HG02610 (cell line): ENCODE results near the gene SCAPER.
"Not testable (repeated sequence)": the region's sequence is repeated elsewhere in the genome, so short reads cannot be mapped to it uniquely, and the experiment has no call there.

Source experiments
- ATAC-seq: cut with Tn5 transposase; IDR thresholded peaks from one replicate; pipeline ENCODE4 v1.9.1; 2021; ENCODE audit warnings: mild to moderate bottlenecking, moderate library complexity; ENCODE audit not compliant: unreplicated experiment

The SCAPER gene

DNA sequence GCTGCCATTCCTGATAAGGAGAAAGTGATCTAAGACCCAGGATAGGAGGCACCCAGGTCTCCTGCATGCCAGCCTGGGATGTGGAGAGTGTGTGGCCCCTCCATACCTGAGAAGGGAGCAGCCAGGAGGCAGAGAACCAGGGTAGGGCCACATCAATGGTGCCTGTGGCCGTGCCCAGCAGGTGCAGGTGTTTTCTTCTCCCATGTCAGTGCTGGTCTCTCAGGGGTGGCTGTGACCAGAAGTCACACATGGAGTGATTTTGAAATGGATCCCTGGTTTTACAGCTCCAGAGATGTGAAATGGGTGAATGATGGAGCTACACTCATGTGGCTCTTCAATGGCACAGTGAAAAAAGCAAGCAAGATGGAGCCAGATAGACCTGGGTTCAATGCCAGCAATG, 571.8 kb downstream of the SCAPER start:
- ATAC-seq: no peak

DNA sequence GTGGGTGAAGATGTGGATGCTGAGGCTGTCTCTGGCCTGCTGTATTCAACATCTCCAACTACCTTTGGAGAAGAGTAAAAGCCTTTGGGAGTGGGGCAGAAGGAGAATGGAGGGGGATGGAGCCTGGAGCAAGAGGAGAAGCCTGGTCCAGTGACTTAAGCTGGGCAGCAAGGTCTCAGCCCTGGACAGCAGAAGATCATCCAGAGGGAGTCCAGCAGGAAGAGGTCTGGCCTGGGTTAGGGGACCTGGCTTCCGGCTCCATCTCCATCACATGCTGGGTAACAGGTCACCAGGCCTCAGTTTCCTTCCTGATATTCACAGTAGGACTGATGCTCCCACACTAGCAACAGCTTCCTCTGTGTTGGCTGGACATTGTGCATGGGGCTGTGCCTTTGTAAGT, 572.3 kb downstream of the SCAPER start:
- no peak for ATAC-seq

DNA sequence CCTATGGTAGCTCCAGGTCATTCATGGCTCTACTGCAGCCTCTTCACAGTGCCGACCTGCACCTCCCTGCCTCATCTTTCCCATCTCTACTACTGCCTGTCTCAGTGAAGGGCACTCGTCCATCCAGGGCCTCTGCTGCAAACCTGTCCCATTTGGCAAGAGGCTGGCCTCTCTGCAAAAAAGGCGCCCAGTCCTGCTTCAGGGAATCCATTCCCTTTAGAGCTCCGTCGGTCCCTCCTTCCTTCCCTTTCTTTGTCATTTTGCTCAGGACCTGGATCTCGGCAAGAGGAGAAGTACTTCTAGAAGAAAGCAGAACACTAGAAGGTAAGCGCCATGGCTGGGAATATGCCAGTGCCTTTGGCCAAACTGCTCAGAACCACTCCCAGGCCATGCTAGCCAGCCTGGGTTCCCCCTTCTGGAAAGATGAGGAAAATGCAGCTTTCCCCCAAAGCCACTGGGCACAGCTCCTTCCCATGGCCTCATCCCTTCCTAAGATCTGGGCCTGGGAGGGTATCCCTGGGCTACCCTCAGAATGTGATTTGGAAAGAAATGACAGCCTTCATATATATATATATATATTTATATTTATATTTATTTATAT, 575.0 kb downstream of the SCAPER start:
- ATAC-seq: no peak

DNA sequence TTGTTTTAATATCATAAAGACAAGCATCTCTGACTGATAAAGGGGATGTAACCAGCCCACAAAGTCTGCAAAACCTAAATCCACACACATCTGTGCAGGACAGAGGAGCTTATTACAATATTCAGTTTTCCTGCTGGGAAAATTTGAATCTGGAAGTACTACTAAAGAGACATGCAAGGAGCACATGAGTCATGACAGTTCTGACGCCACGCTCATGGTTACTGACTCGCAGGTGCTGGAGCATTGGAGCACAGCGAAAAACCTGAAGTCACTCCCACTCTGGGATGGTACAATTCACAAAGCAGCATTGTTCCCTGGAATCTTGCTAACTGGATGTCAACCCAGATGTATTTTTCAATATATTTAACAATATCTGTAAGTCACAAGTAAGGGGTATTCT, 576.2 kb downstream of the SCAPER start:
- no peak for ATAC-seq

DNA sequence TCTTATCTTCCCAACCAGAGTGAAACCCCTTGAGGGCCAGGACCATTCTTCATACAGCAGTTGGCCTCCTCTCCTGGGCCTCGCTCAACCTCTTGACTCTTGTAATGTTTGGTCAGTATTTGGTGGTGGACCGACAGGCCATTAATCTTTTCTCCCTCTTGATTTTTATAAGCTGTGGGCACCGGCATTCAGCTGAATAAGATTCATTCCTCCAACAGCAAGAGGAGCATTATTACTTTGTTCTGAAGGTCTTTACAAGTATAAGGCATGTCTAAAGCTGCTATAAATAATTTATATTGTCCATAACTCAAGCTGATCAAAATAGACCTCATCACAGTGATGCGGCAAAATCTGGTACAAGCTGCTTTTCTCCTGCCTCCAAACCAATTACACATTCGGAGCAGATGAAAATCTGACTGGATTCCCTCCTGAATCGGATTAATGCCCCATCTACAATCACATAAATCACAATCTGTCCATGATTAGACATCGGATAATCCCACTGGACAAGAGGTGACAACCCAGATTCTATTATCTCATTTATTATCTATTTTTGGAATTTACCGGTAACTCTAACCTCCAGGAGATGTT, 576.9 kb downstream of the SCAPER start:
- ATAC-seq: no peak

DNA sequence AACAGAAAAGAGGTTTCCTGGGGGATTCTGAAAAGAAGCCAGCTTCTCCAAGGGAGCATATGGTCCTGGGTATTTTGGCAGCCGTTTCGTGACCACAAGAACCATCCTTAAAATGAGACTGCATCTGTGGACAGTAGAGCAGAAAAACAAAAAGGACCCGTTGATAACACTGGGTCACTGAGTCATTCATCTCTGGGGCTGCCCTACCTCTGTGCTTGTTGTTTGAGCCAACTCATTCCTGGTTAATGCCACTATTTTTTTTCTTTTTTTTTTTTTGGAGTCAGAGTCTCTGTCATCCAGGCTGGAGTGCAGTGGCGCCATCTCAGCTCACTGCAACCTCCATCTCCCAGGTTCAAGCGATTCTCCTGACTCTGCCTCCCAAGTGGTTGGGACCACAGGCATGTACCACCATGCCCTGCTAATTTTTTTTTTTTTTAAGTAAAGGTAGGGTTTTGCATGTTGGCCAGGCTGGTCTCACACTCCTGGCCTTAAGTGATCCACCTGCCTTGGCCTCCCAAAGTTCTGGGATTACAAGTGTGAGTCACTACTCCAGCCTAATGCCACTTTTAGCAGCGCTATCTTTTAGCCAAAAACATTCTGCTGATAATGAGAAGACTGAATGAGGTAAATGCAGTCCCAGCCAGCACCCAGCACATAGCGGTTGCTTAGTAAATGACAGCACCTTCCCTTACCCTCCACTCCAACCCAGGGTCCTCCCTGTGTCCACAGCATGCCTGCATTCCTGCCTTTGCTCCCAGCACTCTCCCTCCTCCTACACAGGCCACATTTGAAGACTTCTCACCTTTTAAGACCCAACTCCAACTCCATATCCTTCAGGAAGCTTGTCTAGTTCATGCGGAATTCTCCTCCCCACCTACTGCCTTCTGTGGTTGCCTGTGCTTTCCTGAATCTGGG, 577.7 kb downstream of the SCAPER start:
- ATAC-seq: no peak

DNA sequence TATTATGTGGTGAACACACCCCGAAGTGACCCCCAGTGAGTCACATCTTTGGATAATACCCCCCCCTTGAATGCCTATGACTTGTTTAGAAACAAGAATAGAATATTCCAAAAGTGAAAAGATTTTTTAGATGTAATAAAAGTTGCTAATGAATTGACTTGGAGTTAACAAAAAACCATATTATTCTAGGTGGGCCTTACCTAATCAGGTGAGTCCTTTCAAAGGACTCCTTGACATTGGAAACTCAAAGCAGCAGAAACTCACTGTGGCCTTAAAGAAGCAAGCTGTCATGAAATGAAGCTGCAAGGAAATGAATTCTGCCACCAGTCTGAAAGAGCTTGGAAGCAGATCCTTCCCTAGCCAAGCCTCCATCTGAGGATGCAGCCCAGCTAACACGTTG, 579.4 kb downstream of the SCAPER start:
- no peak for ATAC-seq

DNA sequence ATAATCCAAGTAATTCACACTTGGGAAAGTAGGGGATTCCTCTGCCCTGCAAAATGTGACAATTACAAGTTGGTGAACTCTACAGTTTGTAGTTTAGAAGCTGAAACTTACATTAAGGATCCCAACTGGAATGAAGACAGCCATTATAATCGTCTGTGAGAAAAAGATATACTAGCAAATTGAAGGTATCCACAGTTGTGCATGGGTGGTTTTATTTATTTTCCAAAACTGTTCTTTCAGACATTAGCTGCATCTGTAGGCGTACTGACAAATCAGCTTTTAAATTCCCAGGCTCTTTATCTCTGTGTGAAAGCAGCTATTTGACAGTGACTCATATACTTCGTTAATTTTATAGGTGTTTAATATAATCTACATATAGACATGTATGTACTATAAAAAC, 581.1 kb downstream of the SCAPER start:
- ATAC-seq: no peak

DNA sequence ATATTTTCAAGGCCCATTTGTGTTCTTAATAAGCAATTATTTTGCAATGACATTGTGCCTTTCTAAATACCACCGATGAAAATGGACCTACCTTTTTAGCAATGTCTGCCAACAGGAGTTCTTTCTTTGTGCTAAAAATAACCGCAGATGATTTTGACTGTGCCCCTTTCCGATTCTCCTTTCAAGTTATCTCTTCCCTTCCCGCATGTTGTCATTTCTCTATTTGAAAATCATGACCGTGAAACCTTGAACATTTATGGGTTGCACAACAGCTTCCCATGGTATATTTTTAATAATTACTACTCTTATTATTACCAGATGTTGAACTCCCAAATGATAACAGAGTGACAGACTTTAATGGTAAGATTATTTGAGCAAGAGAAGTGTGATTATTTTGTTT, 583.5 kb downstream of the SCAPER start:
- ATAC-seq: no peak

DNA sequence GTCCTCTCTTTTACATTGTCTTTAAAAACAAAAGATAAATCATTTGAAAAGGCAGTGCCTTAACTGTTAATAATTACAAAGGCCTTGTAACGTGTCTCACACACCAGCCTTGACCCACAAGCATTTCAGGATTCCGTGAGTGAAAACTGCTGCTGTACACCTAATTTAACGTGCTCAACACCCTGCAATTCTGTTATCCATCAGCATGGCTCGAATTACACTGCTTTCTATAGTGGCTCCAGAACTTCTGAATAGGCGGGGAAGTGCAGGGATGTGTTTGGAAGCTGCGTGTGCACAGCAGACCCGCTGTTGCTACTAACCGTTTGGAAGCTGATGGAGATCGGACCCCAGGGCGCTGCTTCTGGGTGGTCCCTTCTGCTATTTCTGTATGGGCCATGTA, 584.0 kb downstream of the SCAPER start:
- no peak for ATAC-seq

DNA sequence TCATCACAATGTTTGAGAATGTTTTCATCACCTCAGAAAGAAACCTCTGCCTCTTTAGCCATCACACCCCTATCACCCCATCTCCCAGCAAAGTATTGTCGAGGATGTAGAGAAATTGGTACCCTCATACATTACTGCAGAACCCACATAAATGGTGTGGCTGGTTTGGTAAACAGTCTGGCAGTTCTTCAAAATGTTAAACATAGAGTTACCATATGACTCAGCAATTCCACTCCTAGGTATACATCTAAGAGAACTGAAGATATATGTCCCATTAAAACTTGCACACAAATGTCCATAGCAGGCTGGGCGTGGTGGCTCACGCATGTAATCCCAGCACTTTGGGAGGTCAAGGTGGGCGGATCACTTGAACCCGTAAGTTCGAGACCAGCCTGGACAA, 585.1 kb downstream of the SCAPER start:
- no peak for ATAC-seq

DNA sequence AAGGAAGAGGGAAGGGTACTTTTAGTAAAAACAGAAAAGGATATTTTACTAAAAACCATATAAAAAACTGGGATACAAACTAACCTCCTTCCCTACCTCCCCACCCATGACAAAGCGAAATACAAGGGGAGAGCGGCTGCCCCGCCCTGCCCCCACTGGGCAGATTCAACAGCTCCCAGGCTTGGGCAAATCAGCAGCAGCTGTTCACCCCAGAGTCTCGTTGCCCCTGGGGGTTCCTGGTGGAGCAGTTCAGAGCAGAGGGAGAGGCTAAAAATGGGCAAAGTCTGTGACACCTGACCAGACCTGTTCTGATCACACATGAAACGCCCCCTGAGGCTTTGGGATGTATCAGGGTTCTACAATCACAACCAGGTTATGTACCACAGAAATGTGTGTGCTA, 591.4 kb downstream of the SCAPER start:
- ATAC-seq: no peak

DNA sequence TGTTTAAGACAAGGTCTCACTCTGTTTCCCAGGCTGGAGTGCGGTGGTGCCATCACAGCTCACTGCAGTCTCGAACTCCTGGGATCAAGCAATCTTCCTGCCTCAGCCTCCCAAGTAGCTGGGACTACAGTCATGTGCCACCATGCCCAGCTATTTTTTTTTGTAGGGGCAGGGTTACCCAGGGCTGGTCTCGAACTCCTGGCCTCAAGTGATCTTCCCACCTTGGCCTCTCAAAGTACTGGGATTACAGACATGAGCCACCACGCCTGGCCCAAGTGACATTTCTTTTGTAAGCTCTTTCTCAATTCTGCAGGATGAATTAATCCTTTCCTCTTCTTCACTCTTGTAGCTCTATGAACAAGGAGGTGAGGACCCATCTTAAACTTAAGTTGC, 592.0 kb downstream of the SCAPER start:
- ATAC-seq: not testable (repeated sequence)

DNA sequence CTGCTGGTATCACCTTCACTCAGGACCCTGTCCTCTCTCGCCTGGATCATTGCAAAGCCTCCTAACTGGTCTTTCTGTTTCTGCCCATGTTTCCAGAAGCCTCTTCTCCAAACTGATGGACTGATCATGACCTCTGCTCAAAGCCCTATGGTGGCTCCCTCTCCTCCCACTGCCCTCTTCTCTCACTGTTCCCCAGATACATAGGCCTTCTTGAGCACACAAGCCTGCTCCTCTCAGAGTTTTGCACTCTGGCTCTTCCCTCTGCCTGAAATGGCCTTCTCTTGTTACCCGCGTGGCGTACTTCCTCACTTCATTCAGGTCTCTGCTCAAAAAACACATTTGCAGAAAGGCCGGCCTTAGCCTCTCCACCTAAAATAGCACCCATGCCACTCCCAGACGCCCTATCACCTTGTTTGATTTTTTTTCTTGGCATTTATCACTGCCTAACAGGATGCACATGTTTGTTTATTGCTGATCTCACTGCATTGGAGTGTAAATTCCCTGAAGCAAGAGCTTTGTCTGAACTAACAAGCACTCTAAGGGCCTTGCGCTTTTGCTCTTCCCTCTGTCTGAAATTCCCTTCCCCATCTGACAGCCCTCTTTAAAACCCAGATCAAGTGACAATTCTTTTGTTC, 592.5 kb downstream of the SCAPER start:
- no peak for ATAC-seq

DNA sequence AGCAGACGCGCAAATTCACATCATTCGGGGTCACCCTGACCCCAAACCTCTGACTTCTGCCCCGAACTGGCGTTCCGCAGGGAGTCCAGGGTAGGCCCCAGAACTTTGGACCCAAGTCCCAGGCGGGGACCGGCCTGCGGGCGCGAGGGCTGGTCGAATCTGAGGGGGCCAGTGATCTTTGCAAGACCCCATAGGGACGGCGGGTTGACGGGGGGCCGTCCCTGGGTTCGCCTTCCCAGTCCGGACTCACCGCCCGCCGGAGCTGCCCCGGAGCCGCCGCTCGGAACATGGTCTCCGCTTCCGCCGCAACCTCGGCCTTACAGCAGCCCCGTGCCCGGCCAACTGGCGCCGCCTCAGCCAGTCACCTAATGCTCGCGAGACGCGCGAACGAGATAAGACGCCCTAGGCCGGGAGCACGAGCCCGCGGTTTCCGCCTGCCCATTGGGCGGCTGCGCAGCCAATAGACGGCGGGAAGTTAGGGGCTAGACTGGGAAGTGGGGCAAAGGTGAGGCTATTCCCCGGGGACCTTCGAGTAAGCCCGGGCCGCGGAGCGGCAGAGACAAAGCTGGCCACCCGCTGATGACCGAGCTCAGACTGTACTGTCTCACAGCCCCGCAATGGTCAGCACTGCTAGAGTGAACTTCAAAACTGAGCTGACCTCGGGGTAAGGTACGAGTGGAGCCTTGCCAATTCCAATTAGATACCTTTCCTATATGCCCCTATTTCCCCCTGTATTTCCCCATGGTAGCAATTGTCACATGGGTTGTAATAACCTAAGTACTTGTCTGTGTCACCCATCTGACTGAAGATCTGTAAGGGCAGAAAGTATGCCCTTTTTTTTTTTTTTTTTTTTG, 593.8 kb downstream of the SCAPER start, which contains the start of gene ETFA:
Gene ETFA, minus strand, starts transcription at position 370 of the 854 bp plus-strand sequence. Its CDS starts 81 bp downstream, at position 289.
- ATAC-seq: peak; percentile 96

DNA sequence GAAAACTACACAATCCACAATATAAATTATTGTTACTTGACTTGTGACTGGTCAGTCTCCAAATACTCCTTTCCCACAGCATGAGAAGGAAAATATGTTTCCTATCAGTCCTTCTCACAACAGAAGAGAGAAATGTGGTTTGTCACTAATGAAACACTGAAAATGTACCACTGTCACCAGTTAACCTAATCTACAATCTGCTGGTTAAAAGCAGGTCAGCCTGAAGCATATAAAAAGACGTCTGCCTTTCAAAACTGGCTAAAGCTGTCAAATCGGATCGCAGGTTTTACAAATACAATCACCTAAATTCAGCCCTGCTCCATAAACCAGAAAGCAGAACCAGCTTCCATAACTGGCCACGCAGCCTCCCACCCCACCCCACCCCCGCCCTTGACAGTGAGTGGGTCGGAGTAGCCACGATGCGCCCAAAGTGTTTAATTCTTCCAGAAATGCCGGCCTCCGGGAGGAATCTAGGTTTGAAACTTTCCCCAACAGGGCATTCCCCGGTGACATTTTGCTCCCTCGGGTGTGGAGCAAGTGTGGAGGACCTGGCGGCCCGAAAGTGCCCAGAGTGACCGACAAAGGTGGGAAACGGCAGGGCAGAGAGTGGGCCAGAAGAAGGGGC, 594.6 kb downstream of the SCAPER start:
- ATAC-seq: peak; percentile 16

DNA sequence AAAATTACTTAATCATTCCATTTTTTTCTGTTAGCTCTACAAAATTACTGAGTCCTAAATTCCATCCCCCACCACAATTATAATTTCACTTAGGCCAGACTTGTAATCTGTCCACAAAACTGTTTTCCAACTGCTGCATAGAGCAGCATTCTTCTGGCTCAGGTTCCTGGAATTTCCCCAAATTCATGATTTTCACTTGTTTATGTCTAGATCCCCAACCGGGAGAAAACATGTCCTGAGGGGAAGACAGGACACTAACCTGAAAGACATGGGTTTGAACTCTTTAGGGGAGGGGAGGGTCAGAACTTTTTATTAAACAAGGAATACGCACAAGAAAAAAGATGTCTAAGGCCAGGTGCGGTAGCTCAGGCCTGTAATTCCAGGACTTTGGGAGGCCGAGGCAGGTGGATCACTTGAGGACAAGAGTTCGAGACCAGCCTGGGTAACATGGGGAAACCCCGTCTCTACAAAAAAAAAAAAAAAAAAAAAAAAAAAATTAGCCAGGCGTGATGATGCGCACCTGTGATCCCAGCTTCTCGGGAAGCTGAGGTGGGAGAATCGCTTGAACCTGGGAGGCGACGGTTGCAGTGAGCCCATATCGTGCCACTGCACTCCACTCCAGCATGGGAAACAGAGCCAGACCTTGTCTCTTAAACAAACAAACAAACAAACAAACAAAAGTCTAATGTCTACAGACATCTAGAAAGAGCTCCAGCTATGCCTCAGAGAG, 595.4 kb downstream of the SCAPER start:
- no peak for ATAC-seq

DNA sequence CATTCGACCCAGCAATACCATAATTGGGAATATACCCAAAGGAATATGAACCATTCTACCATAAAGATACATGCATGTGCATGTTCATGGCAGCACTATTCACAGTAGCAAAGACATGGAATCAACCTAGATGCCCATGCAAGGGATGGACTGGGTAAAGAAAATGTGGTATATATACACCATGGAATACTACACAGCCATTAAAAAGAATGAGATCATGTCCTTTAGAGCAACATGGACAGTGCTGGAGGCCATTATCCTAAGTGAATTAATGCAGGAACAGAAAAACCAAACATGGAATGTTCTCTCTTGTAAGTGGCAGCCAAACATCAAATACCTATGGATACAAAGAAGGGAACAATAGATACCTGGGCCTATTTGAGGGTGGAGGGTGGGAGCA, 601.2 kb downstream of the SCAPER start:
- no peak for ATAC-seq

DNA sequence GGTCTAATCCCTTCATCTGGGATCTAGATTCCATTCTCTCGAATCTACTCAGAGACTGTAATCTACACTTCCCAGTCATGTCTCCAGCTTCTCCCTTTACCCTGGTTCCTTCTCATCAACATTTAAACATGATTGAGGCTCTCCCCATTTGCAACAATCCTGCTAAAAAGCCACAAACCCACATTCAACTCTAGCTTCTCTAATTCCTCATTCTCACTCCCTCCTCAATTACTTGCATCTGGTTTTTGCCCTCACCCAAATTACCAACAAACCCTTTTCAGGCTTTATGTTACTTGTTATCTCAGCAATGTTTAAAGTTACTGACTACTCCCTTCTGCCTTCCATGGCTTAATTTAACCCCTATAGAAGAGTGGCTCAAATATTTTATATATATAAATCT, 605.4 kb downstream of the SCAPER start:
- ATAC-seq: no peak
